Pancreas (tissue), 10 donors: ENCODE data around the gene PRXL2A. TPM values are rescaled to one million over a fixed set of nuclear protein-coding genes. Genes with fewer than 3 reads are reported as not detected.

Source experiments
- ATAC-seq, 4 donors: fragments of 200-7000 bp; cut with Tn5 transposase; one replicate each; pipeline versions ENCODE4 v1.8.0 to v1.9.1; 2020; ENCODE audit warnings: mild to moderate bottlenecking in 4 of 4, moderate library complexity in 4 of 4
- DNase-seq, 6 donors: peaks; one replicate each; pipeline ENCODE4 v3.0.0-alpha.2; 2020
- FAIRE-seq: peaks from 2 replicates; lab custom pipeline; 2012; peaks lifted over from hg19 to GRCh38; lab: Jason Lieb, UNC
- H3K27ac ChIP-seq, 4 donors: fragments of 200-600 bp; sonication (generic); 1 replicate in 3 of 4; 2 replicates in 1 of 4; pipeline versions ENCODE4 v1.5.0 to v1.8.0; 2020
- H3K27me3 ChIP-seq, 4 donors: fragments of 200-600 bp; one replicate each; pipeline ENCODE4 v1.8.0; 2021
- H3K36me3 ChIP-seq, 3 donors: fragments of 200-600 bp; sonication (generic) in 1 of 3; one replicate each; pipeline versions ENCODE4 v1.5.0 to v1.8.0; 2020 to 2021
- H3K4me1 ChIP-seq, 3 donors: fragments of 200-600 bp; one replicate each; pipeline ENCODE4 v1.8.0; 2021
- H3K4me3 ChIP-seq, 4 donors: fragments of 200-600 bp; sonication (generic) in 2 of 4; one replicate each; pipeline versions ENCODE4 v1.5.0 to v1.8.0; 2020 to 2021
- H3K9me3 ChIP-seq, 4 donors: fragments of 200-600 bp; one replicate each; pipeline ENCODE4 v1.8.0; 2021
- WGBS, 2 donors: extraction: QIAGEN DNeasy Blood & Tissue Kit; methylation state at CpG; one replicate each; pipeline ENCODE4 v1.1.7; 2013; 5-methylcytosine and 5-hydroxymethylcytosine counted together
- intact Hi-C, 3 donors: fragments of 100-400 bp; cut with DNase I; formaldehyde crosslinking; loops; one replicate each; pipeline versions ENCODE4 v1.11.1 to v1.14.2; 2022
- polyA plus RNA-seq, 2 donors: library from polyadenylated mRNA; stranded (reverse); fragments of 200-250 nt; gene quantifications; one replicate each; pipeline ENCODE4 v1.2.3, GENCODE V29; 2013
- total RNA-seq, 6 donors: library from RNA; stranded (reverse); fragmentation: NEBNext Ultra II Directional in 4 of 6; extraction: Animal tissue kit (Norgen Biotek cat#: 25700) in 4 of 6; gene quantifications; one replicate each; pipeline versions ENCODE4 v1.2.1 to v1.2.4, GENCODE V29; 2021 to 2023
- TF ChIP-seq, protein P1 (sequence below), 4 donors: fragments of 200-600 bp; sonication (generic) in 3 of 4; IDR thresholded peaks; one replicate each; pipeline versions ENCODE4 v1.5.0 to v1.8.0; 2021; ENCODE audit warnings: antibody characterized with exemption in 4 of 4
- donor health status: healthy with polysubstance abuse.
- donor health status: DM: no; HTN: no; CAD: no; lungs with moderate emphysema.
- donor health status: DM: no; HTN: no; CAD: no.
- donor health status: control.
- donor health status: control.
- donor health status: Bipolar disorder and iron deficiency.
- donor health status: DM: yes; HTN: yes; CAD: no.
- donor health status: DM: no; HTN: no; CAD: no.
- donor health status: DM: no; HTN: no; CAD: no.
- donor health status: DM: yes; HTN: yes; CAD: no.

PRXL2A gene
- total and polyA plus RNA-seq, 8 donors, result 18.2 to 39.8 (median 26.8) TPM

DNA sequence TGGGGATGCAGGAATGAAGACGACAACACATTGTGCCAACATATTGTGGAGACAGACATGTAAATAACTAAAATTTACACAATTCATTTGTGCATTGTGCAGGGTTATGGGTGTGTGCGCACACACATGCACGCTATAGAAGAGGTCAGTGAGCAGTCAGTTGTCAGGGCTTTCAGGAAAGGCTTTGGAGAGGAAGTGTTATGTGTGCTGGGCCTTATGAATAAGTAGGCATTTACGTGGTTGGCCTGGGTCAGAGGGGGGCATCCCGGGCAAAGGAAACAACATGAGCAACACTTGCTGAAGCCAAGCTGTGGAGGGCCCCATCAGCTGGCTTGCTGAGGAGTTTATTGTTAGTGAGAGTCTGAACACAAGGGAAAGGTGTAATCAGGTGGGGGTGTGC, 4.1 kb downstream of the PRXL2A start:
- intact Hi-C loops, result no loop called here
- H3K27ac ChIP-seq, result no peak overlapping the region
- FAIRE-seq (no peak), DNase-seq (no peak), ATAC-seq (no peak)
- H3K9me3 ChIP-seq, result no peaks in the 10 kb centered on the region
- TF ChIP-seq, protein P1, sequence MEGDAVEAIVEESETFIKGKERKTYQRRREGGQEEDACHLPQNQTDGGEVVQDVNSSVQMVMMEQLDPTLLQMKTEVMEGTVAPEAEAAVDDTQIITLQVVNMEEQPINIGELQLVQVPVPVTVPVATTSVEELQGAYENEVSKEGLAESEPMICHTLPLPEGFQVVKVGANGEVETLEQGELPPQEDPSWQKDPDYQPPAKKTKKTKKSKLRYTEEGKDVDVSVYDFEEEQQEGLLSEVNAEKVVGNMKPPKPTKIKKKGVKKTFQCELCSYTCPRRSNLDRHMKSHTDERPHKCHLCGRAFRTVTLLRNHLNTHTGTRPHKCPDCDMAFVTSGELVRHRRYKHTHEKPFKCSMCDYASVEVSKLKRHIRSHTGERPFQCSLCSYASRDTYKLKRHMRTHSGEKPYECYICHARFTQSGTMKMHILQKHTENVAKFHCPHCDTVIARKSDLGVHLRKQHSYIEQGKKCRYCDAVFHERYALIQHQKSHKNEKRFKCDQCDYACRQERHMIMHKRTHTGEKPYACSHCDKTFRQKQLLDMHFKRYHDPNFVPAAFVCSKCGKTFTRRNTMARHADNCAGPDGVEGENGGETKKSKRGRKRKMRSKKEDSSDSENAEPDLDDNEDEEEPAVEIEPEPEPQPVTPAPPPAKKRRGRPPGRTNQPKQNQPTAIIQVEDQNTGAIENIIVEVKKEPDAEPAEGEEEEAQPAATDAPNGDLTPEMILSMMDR (IDR thresholded peaks at IDR 0.05), result no peak
- WGBS, 2 donors, result 88 to 89% methylated on average over 5 of the region's 5 CpGs
- H3K36me3 ChIP-seq, result no peaks in the 10 kb centered on the region
- H3K4me3 ChIP-seq, result no peak overlapping the region
- peaks cover 0 to 14% (median 7%) of the 10 kb centered on the region in 3 donors for H3K4me1 ChIP-seq
- H3K27me3 ChIP-seq, result no peaks in the 10 kb centered on the region

DNA sequence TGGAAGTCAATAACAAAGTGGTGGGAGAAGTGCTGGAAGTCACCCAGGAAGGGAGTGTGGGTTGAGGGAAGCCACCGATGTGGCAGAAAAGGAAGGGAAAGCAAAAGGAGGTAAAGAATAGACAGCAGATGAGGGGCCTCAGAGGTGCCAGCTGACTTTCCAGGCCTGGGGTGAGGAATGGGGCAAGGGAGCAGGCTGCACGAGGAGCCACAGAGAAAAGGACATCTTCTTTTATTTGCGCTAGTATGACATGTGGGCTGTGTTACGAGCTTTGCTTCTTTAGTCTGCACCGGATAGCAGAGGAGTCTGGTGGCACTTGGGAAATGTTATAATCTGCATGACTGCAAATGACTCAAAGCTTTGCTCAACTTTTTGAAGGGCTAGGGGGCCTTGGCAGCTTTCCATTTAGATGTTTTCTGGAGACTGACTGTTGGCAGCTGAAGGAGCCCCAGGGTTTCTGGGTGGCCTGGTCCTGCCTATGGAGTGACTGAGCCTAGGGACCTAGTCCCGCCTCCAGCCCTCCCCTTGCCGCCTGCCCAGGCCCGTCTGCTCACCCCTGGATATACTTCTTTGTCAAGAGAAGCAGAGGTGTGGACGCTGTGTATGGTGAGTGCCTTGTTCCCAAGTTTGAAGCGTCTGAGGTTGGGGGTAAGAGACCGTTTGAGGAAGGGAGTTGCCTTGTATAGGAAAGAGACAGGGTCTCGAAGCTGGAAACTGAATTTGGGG, 5.1 kb downstream of the PRXL2A start:
- Histone ChIP-seq H3K4me1 (peaks cover 0 to 14% (median 7%) of the 10 kb centered on the region in 3 donors), H3K36me3 (no peaks in the 10 kb centered on the region), H3K27ac (peak overlapping the region in 2 of 4 donors; percentile 29 to 33), H3K9me3 (no peaks in the 10 kb centered on the region), H3K4me3 (no peak overlapping the region), H3K27me3 (no peaks in the 10 kb centered on the region)
- intact Hi-C loops, result no loop called here
- DNase-seq (no peak), FAIRE-seq (no peak), ATAC-seq (peak in 1 of 4 donors; percentile 10)
- 88 to 89% methylated on average over 12 of the region's 12 CpGs for WGBS, 2 donors
- TF ChIP-seq, protein P1 (IDR thresholded peaks at IDR 0.05), result no peak

DNA sequence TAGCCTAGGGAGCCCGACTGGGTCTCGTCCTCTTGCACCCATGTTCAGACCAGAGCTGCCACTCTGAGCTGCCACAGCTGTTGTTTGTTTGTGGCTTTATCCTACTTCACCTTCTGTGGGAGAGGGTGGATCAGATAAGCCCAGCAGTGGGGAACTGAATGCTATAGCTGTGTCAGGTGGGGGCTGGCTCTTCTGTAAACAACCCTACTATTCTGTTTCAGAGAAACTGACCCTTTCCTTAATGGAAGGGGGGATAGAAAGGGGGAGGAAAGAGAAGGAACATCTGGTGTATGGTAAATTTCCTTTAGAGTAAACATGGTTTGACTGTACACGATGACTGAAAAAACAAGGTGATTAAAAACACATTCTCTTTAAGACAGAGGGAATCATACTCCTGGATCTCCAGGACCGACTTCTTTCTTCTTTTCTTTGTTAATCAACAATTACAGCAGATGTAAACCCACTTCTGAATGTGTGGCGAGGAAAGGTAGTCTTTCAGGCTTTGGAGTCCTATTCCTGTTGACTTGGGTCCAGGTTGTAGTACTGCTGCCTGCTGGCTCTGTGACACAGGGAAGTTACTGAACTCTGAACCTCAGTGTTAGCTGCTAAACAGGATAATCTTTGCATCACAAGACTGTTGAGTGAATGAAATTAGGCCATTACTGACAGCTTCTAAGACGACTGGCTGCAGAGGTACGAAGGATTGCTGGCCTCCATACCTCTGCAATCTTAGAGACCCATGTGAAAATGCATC, 6.0 kb downstream of the PRXL2A start:
- DNase-seq (no peak), ATAC-seq (peak; percentile 56 to 72 (median 66)), FAIRE-seq (no peak)
- Histone ChIP-seq H3K4me3 (no peak overlapping the region), H3K36me3 (no peaks in the 10 kb centered on the region), H3K4me1 (peaks cover 0 to 14% (median 7%) of the 10 kb centered on the region in 3 donors), H3K27me3 (no peaks in the 10 kb centered on the region), H3K9me3 (no peaks in the 10 kb centered on the region), H3K27ac (peak overlapping the region in 2 of 4 donors; percentile 29 to 33)
- TF ChIP-seq, protein P1 (IDR thresholded peaks at IDR 0.05), result no peak
- WGBS, 2 donors, result 36 to 40% methylated on average over 7 of the region's 7 CpGs
- intact Hi-C loops, result no loop called here

DNA sequence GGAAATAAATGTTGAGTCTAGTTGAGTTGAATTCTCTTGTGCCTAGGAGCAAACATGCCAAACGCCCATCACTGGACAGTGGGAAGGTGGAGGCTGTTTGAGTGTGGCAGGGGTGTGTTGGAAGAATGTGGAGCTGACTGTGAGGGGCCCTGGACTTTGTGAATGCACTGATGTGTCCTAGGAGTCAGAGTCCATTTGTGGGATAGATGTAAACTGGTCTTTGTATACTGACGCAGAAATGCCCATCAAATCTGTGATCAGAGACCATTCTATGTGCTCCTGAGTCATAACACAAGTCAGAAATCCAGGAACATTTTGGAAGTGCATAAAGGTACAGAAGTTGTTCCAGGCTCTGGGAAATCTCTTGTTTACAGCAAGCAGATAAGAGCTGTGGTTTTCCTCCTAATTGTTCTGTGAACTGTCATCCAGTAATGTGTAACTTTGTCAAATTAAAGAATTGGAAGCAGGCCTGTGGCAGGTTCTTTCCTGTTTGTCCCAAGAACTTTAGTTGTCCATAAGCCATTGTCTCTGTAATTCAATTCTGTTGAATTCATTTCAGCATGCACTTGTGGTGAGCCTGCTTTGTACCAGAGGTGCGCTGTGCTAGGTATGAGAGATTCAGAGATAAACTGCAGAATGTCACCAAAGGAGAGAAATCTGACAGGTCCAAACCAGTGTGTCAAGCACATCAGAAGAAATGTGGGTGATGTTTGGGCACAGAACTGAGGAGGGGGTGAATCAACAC, 7.6 kb downstream of the PRXL2A start:
- no peak for DNase-seq
- no peak for ATAC-seq
- no peak overlapping the region for H3K4me3 ChIP-seq
- no peaks in the 10 kb centered on the region for H3K36me3 ChIP-seq
- peaks cover 0 to 14% (median 7%) of the 10 kb centered on the region in 3 donors for H3K4me1 ChIP-seq
- no peaks in the 10 kb centered on the region for H3K27me3 ChIP-seq
- intact Hi-C loops, result no loop called here
- WGBS, 2 donors, result 70 to 71% methylated on average over 3 of the region's 3 CpGs
- TF ChIP-seq, protein P1 (IDR thresholded peaks at IDR 0.05), result no peak
- peak overlapping the region in 1 of 4 donors; percentile 23 for H3K27ac ChIP-seq
- H3K9me3 ChIP-seq, result no peaks in the 10 kb centered on the region
- FAIRE-seq, result no peak
